Fibroblast of peridontal ligament (primary cell): ENCODE data around the gene GUCY1A1.
A peak's percentile ranks its signal among the peaks of the same experiment; 100 is the strongest.

Source experiments
- DNase-seq: peaks from one replicate; pipeline ENCODE4 v3.0.0-alpha.2; 2010; ENCODE audit errors: extremely low read depth

The GUCY1A1 gene

DNA sequence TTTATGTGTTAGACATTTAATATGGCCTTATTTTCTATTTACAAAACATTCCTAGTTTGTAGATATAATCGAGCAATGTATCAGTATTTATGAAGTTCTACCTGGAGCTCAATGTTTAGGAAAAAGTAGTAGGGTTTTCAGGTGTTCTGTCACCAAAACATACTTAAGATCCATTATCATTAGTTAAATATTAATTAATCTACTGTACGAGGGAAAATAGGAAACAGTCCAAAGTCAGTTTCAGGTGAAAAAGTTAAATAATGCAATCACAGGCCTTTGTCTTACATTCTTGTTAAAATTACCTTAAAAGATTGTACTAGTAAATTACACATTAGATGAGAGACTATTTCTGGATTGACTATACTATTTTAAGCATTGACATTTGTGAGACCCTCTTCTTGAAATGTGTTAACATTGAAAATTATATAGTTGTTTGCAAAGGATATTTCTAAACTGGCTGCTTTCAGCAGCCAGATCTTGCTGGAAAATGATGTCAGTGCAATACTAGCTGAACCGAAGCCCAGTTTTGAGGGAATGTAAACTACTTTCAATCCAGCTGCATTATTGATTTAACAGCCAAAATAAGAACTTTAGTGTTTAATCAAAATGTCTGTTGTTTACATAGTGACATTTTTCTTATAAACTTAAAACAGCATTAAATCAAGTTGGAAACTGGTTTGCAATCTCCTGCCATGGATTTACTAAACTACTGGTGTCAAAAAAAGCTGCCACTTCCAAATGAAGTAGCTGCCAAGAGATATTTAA is 111.5 kb downstream of the GUCY1A1 start:
- DNase-seq: peak; percentile 93

- peak; percentile 76 for DNase-seq
These were observed 114.1 kb downstream of the GUCY1A1 start for GRCh38 chr4:155780775-155781174.

DNA sequence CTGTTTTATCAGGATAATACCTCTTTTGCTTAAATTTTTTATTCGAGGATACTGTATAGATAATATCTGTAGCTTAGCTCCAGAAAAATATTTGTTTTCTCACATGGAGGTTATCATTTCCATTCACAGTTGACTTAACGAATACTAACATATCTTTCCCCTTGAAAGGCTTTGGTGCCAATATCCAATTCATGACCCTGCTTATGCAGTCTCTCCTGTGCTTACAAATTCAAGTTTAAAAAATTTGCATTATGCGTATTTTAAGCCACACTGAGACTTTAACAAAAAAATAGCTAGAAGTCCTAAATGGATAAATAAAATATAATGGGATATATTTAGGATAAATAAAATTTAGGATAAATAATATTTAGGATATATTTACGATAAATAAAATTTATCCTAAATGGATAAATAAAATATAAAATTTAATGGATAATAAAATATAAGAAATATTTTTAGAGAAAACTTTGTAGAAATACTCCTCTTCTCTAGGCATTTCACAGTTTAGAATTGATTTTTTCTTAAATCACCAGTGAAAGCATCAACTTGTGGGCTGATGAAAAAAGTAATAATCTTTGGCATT is 114.7 kb downstream of the GUCY1A1 start:
- DNase-seq: no peak
